Right lobe of liver (tissue), 4 donors: Measurements from ENCODE around the gene DEFB113.

ENCODE experiments used
- POLR2A ChIP-seq: fragments of 450-650 bp; IDR thresholded peaks from one replicate; pipeline ENCODE4 v1.6.1; 2017; ENCODE audit warnings: antibody characterized with exemption, mild to moderate bottlenecking
- TF ChIP-seq, protein P1 (sequence below), 4 donors: fragments of 200-600 bp in 3 of 4; fragments of 450-650 bp in 1 of 4; IDR thresholded peaks; one replicate each; pipeline versions ENCODE4 v1.5.1 to v1.8.0; 2016 to 2022; ENCODE audit warnings: antibody characterized with exemption in 4 of 4, mild to moderate bottlenecking in 2 of 4
- donor health status: DM: no; HTN: no; CAD: no.
- donor health status: DM: no; HTN: no; CAD: no.
- donor health status: DM: no; HTN: yes; CAD: no.

DNA sequence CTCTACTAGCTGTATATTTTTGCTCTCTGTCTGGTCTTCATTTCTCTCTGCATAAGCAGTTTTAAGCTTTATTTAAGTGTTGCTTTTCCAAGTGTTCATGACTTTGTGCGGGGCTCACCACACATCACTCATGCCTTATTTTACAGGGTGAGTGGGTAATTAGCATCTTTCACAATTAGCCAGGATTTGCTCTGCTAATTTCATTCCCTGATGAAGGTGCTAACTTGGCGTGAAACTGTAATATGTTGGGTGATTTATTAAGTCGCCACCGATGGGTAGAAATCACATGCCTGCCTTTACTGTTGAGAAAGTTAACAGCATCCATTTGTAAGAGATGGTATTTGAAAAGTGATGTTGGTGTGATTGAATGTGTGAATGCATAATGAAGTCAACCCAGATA is 50.2 kb downstream of the DEFB113 start:
- no peak for TF ChIP-seq POLR2A
- TF ChIP-seq, protein P1, sequence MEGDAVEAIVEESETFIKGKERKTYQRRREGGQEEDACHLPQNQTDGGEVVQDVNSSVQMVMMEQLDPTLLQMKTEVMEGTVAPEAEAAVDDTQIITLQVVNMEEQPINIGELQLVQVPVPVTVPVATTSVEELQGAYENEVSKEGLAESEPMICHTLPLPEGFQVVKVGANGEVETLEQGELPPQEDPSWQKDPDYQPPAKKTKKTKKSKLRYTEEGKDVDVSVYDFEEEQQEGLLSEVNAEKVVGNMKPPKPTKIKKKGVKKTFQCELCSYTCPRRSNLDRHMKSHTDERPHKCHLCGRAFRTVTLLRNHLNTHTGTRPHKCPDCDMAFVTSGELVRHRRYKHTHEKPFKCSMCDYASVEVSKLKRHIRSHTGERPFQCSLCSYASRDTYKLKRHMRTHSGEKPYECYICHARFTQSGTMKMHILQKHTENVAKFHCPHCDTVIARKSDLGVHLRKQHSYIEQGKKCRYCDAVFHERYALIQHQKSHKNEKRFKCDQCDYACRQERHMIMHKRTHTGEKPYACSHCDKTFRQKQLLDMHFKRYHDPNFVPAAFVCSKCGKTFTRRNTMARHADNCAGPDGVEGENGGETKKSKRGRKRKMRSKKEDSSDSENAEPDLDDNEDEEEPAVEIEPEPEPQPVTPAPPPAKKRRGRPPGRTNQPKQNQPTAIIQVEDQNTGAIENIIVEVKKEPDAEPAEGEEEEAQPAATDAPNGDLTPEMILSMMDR (IDR thresholded peaks at IDR 0.05), result no peak
